IPS-15b (cell line): ENCODE data around the gene CDH5.

Source experiments
- H3K27me3 ChIP-seq: one replicate; pipeline ENCODE4 v1.6.1; 2013; ENCODE audit warnings: low read length; ENCODE audit not compliant: control insufficient read depth, insufficient read depth
- H3K36me3 ChIP-seq: one replicate; pipeline ENCODE4 v1.6.1; 2013; ENCODE audit warnings: low read length; ENCODE audit not compliant: control insufficient read depth, insufficient read depth
- H3K4me1 ChIP-seq: one replicate; pipeline ENCODE4 v1.6.1; 2013; ENCODE audit warnings: mild to moderate bottlenecking, low read length; ENCODE audit not compliant: control insufficient read depth, insufficient read depth
- H3K4me3 ChIP-seq: one replicate; pipeline ENCODE4 v1.5.1; 2013; ENCODE audit warnings: low read depth, low read length
- H3K9ac ChIP-seq: one replicate; pipeline ENCODE4 v1.6.1; 2013; ENCODE audit warnings: low read depth, mild to moderate bottlenecking, low read length
- H3K9me3 ChIP-seq: one replicate; pipeline ENCODE4 v1.6.1; 2013; ENCODE audit warnings: mild to moderate bottlenecking, low read length; ENCODE audit not compliant: control insufficient read depth, insufficient read depth

Gene CDH5

GRCh38 chr16:66418165-66418962 lies 51.9 kb downstream of the CDH5 start:
- Histone ChIP-seq H3K4me1 (no peaks in the 10 kb centered on the region), H3K4me3 (no peak overlapping the region), H3K27me3 (peaks cover 19% of the 10 kb centered on the region), H3K9ac (no peak overlapping the region), H3K9me3 (no peaks in the 10 kb centered on the region), H3K36me3 (no peaks in the 10 kb centered on the region)

- Histone ChIP-seq H3K27me3 (peaks cover 31% of the 10 kb centered on the region), H3K9me3 (no peaks in the 10 kb centered on the region)
Measured at GRCh38 chr16:66419527-66419926, 53.0 kb downstream of the CDH5 start.

DNA sequence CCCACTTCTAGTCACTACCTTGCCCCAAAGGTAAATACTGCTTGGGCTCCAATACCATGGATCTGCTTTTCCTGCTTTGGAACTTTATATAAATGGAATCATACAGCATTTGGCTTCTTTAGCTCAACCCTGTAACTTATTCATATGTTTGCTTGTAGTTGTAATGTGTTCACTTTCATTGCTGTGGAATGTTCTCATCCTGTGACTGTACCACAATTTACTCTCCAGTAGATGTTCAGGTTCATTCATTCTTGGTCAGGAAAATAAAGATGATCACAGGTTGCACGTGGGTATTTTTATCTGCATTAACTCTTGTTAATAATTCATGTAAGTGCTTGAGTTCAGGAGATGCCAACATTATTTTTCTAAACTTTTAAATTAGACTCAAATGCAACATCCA lies 53.9 kb downstream of the CDH5 start:
- peaks cover 39% of the 10 kb centered on the region for H3K27me3 ChIP-seq
- H3K9ac ChIP-seq: no peak overlapping the region
- H3K9me3 ChIP-seq: no peaks in the 10 kb centered on the region
- no peaks in the 10 kb centered on the region for H3K36me3 ChIP-seq
- no peak overlapping the region for H3K4me3 ChIP-seq
- H3K4me1 ChIP-seq: no peaks in the 10 kb centered on the region

More at GRCh38 chr16:66419527-66419926, 53.0 kb downstream of the CDH5 start:
- H3K4me3 ChIP-seq: no peak overlapping the region
- no peak overlapping the region for H3K9ac ChIP-seq
- no peaks in the 10 kb centered on the region for H3K36me3 ChIP-seq
- H3K4me1 ChIP-seq: no peaks in the 10 kb centered on the region

- Histone ChIP-seq H3K4me3 (no peak overlapping the region), H3K27me3 (peaks cover 53% of the 10 kb centered on the region)
Measured at GRCh38 chr16:66421891-66422290, 55.4 kb downstream of the CDH5 start.

DNA sequence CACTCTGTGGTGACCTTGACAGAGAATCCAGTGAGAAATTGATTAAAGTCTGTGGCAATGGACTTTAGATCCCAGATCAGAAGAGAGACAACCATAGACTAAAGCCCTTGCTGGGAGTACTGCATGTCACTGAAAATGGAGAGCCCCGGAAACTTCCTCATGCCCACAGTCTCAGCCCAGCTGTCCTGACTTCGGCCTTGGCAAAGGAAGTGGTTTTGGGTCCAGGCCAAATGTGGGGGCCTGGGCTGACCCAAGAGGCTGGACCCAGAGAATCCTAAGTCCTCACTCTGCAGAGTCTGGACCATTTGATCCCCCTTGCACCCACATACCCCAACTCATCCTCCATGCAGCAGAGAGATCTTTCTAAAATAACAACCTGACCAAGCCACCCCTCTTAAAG lies 55.9 kb downstream of the CDH5 start:
- Histone ChIP-seq H3K4me1 (no peaks in the 10 kb centered on the region), H3K27me3 (peaks cover 53% of the 10 kb centered on the region), H3K36me3 (no peaks in the 10 kb centered on the region), H3K4me3 (no peak overlapping the region), H3K9me3 (no peaks in the 10 kb centered on the region), H3K9ac (no peak overlapping the region)

More at GRCh38 chr16:66421891-66422290, 55.4 kb downstream of the CDH5 start:
- H3K9ac ChIP-seq: no peak overlapping the region
- H3K9me3 ChIP-seq: no peaks in the 10 kb centered on the region
- no peaks in the 10 kb centered on the region for H3K4me1 ChIP-seq
- H3K36me3 ChIP-seq: no peaks in the 10 kb centered on the region

- no peaks in the 10 kb centered on the region for H3K9me3 ChIP-seq
- H3K4me3 ChIP-seq: no peak overlapping the region
- H3K36me3 ChIP-seq: no peaks in the 10 kb centered on the region
- H3K4me1 ChIP-seq: peaks cover under 1% of the 10 kb centered on the region
- no peak overlapping the region for H3K9ac ChIP-seq
- H3K27me3 ChIP-seq: peaks cover 61% of the 10 kb centered on the region
Measured at GRCh38 chr16:66423177-66423576, 56.7 kb downstream of the CDH5 start.

- peak overlapping the region; percentile 58 for H3K4me3 ChIP-seq
- no peak overlapping the region for H3K9ac ChIP-seq
- no peaks in the 10 kb centered on the region for H3K9me3 ChIP-seq
- H3K4me1 ChIP-seq: peaks cover 9% of the 10 kb centered on the region
- no peaks in the 10 kb centered on the region for H3K36me3 ChIP-seq
- H3K27me3 ChIP-seq: peaks cover 81% of the 10 kb centered on the region
Measured at GRCh38 chr16:66425651-66426050, 59.2 kb downstream of the CDH5 start.

DNA sequence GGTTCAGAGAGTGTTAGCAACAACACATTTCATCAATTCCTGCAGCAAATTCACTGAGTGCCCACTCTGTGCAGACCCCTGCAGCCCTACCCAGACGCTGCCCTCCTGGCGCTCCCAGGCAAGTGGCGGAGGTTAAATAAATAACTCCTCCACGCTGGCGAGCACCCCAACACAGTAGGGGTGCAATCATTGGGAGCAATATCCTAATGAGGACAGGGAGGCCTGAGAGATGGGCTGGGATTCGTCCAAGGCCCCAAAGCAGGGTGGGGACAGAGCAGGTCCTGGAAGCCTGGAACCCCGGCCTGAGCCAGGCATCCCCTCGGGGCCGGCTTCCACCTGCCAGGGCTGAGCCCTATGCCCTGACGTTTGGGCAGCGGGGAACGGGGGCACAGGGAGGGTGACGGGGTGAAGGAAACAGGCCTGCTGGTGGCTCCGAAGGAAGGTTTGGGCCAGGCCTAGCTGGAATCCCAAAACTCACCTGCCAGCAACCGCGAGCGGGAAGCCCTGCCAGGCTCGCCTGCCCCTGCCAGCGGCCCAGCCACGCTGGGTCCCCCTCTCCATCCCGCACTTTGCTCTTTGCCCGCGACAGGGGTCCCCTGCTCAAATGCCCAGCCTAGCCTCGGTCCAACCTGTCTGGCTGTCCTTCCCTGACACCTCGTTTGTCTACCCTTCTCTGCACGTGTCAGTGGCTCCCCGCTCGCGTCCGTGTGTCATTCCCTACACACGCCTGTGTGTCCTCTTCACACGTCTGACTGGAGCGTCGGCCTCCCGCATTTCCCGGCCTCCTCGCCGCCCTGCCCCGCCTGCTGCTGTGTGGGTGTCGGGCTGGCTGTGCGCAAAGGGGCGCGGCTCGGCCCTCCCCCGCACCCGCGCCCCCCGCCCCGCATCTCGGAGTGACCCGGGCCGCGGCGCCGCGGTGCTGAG lies 59.9 kb downstream of the CDH5 start:
- Histone ChIP-seq H3K36me3 (no peaks in the 10 kb centered on the region), H3K27me3 (peaks cover 84% of the 10 kb centered on the region), H3K9ac (no peak overlapping the region)

GRCh38 chr16:66427036-66427860 lies 60.8 kb downstream of the CDH5 start, which contains the start of gene BEAN1:
TSS of gene BEAN1 (plus strand) at chr16:66427295. CDS start at chr16:66437677, 10,382 bp downstream.
- peak within 1 kb of the TSS; percentile 63 for H3K4me3 ChIP-seq
- H3K4me1 ChIP-seq: peaks cover 9% of the 10 kb centered on the region
- no peaks in the 10 kb centered on the region for H3K9me3 ChIP-seq
- peaks cover 88% of the 10 kb centered on the region for H3K27me3 ChIP-seq
- no peaks in the 10 kb centered on the region for H3K36me3 ChIP-seq
- H3K9ac ChIP-seq: no peak within 1 kb of the TSS

More for the DNA sequence above, 59.9 kb downstream of the CDH5 start:
- Histone ChIP-seq H3K4me3 (peak overlapping the region; percentile 58), H3K4me1 (peaks cover 9% of the 10 kb centered on the region), H3K9me3 (no peaks in the 10 kb centered on the region)

DNA sequence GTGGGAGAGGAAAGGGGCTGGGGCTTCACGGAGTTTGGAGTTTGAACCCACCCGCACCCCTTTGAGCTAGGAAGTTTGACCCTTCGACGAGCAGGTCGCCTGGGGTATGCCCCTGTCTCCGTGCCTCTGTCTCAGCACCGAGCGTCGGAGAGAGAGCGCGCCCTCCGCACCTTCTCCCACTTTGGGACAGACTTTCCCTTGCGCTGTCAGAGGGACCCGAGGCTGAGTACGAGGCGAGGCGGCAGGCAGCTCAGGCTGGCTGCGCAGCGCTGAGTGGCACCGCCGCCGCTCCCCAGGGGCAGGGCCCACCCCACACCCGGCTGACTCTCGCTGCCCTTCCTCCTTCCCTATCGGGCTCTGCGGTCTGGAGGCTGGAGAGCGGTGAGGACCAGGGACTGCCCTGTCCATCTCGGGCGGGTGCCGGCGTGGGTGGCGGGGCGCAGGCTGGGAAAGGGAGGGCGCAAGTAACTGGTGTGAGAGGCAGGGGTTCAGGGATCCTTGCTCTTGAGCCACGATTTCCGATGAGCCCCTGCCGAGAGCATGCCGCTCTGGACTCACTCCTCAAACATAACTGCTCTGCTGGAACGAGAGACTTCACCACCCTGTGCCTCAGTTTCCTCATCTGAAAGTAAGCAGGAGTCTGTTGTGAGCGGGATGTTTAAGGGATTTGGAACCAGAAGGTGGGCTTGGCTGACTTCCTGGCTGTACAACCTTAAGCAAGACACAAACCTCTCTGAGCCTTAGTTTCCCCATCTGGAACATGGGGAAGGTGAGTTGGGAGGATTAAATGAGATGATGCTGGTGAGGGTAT lies 61.6 kb downstream of the CDH5 start:
- Histone ChIP-seq H3K36me3 (no peaks in the 10 kb centered on the region), H3K27me3 (peaks cover 86% of the 10 kb centered on the region), H3K4me1 (peaks cover 9% of the 10 kb centered on the region), H3K9me3 (no peaks in the 10 kb centered on the region), H3K4me3 (peak overlapping the region; percentile 63), H3K9ac (no peak overlapping the region)
